Hepatic stellate cell (primary cell): ENCODE data around the gene RAPGEF2.
"Not testable (repeated sequence)": the region's sequence is repeated elsewhere in the genome, so short reads cannot be mapped to it uniquely, and the experiment has no call there.

Source experiments
- DNase-seq: peaks from one replicate; pipeline ENCODE4 v3.0.0; 2011; ENCODE audit warnings: low spot score

Gene RAPGEF2

GRCh38 chr4:159369256-159369655, 266.4 kb downstream of the RAPGEF2 start:
- DNase-seq = no peak

GRCh38 chr4:159370286-159370685, 267.4 kb downstream of the RAPGEF2 start:
- DNase-seq = no peak

- peak; percentile 77 for DNase-seq
Observed at GRCh38 chr4:159374749-159375530, 272.1 kb downstream of the RAPGEF2 start.

- DNase-seq = no peak
Observed at GRCh38 chr4:159376289-159376688, 273.4 kb downstream of the RAPGEF2 start.

- no peak for DNase-seq
Observed at GRCh38 chr4:159378056-159378616, 275.3 kb downstream of the RAPGEF2 start.

GRCh38 chr4:159379064-159379463, 276.2 kb downstream of the RAPGEF2 start:
- DNase-seq = not testable (repeated sequence)

- no peak for DNase-seq
Observed at GRCh38 chr4:159379836-159380235, 277.0 kb downstream of the RAPGEF2 start.

GRCh38 chr4:159382856-159383561, 280.1 kb downstream of the RAPGEF2 start:
- no peak for DNase-seq

- no peak for DNase-seq
Observed at GRCh38 chr4:159383562-159383931, 280.7 kb downstream of the RAPGEF2 start.

- no peak for DNase-seq
Observed at GRCh38 chr4:159384017-159384416, 281.1 kb downstream of the RAPGEF2 start.

GRCh38 chr4:159384632-159385031, 281.8 kb downstream of the RAPGEF2 start:
- no peak for DNase-seq

- DNase-seq = no peak
Observed at GRCh38 chr4:159386620-159387019, 283.7 kb downstream of the RAPGEF2 start.

- DNase-seq = no peak
Observed at GRCh38 chr4:159389756-159390155, 286.9 kb downstream of the RAPGEF2 start.

GRCh38 chr4:159390648-159391047, 287.8 kb downstream of the RAPGEF2 start:
- DNase-seq = no peak

- DNase-seq = no peak
Observed at GRCh38 chr4:159395693-159396092, 292.8 kb downstream of the RAPGEF2 start.

GRCh38 chr4:159396151-159396550, 293.3 kb downstream of the RAPGEF2 start:
- no peak for DNase-seq

- DNase-seq = peak; percentile 59
Observed at GRCh38 chr4:159398236-159398638, 295.4 kb downstream of the RAPGEF2 start.

GRCh38 chr4:159400558-159401225, 297.8 kb downstream of the RAPGEF2 start:
- DNase-seq = no peak

- no peak for DNase-seq
Observed at GRCh38 chr4:159401226-159401712, 298.4 kb downstream of the RAPGEF2 start.

- peak; percentile 67 for DNase-seq
Observed at GRCh38 chr4:159401791-159402380, 299.0 kb downstream of the RAPGEF2 start.
